Measurements from ENCODE around the gene GALNT9.

The GALNT9 gene

GRCh38 chr12:132160016-132160415 lies 169.4 kb downstream of the GALNT9 start:
- H3K27ac ChIP-seq: peak overlapping the region; percentile 30; the same call in 1 of the 2 replicates
- TF ChIP-seq Cebpa-rat (IDR thresholded peaks at IDR 0.05): no peak

GRCh38 chr12:132159555-132160003 lies 169.8 kb downstream of the GALNT9 start:
- H3K4me1 ChIP-seq: peaks cover 45% of the 10 kb centered on the region
- H3K9me3 ChIP-seq: peaks cover 21% of the 10 kb centered on the region
- peak overlapping the region; percentile 36 for H3K4me2 ChIP-seq
- peak overlapping the region; percentile 30; the same call in 1 of the 2 replicates for H3K27ac ChIP-seq
- H3K4me3 ChIP-seq: no peak overlapping the region
- H3K27me3 ChIP-seq: peaks cover 29% of the 10 kb centered on the region
- peaks cover 31% of the 10 kb centered on the region for H3K36me3 ChIP-seq
- peaks cover 42% of the 10 kb centered on the region for H4K20me1 ChIP-seq
- no peak overlapping the region for H3K9ac ChIP-seq
- no peak for TF ChIP-seq Cebpa-rat (IDR thresholded peaks at IDR 0.05)

More at GRCh38 chr12:132160016-132160415, 169.4 kb downstream of the GALNT9 start:
- Histone ChIP-seq H3K36me3 (peaks cover 31% of the 10 kb centered on the region), H4K20me1 (peaks cover 38% of the 10 kb centered on the region), H3K27me3 (peaks cover 29% of the 10 kb centered on the region), H3K9ac (no peak overlapping the region), H3K4me1 (peaks cover 43% of the 10 kb centered on the region), H3K4me2 (peak overlapping the region; percentile 36), H3K4me3 (no peak overlapping the region), H3K9me3 (peaks cover 21% of the 10 kb centered on the region)

GRCh38 chr12:132158677-132159554 lies 170.5 kb downstream of the GALNT9 start:
- H3K4me1 ChIP-seq: peaks cover 49% of the 10 kb centered on the region
- H3K9ac ChIP-seq: no peak overlapping the region
- no peak overlapping the region for H3K4me3 ChIP-seq
- H3K9me3 ChIP-seq: peaks cover 21% of the 10 kb centered on the region
- peaks cover 27% of the 10 kb centered on the region for H3K27me3 ChIP-seq
- H4K20me1 ChIP-seq: peaks cover 49% of the 10 kb centered on the region
- H3K27ac ChIP-seq: no peak overlapping the region
- TF ChIP-seq Cebpa-rat (IDR thresholded peaks at IDR 0.05): no peak
- no peak overlapping the region for H3K4me2 ChIP-seq
- H3K36me3 ChIP-seq: peaks cover 31% of the 10 kb centered on the region

- Histone ChIP-seq H3K9ac (no peak overlapping the region), H3K27ac (no peak overlapping the region), H4K20me1 (peaks cover 47% of the 10 kb centered on the region), H3K9me3 (peaks cover 21% of the 10 kb centered on the region), H3K4me1 (peaks cover 49% of the 10 kb centered on the region), H3K4me3 (no peak overlapping the region), H3K36me3 (peaks cover 35% of the 10 kb centered on the region), H3K27me3 (peaks cover 16% of the 10 kb centered on the region), H3K4me2 (no peak overlapping the region)
- no peak for TF ChIP-seq Cebpa-rat (IDR thresholded peaks at IDR 0.05)
Observed at GRCh38 chr12:132157733-132158409, 171.5 kb downstream of the GALNT9 start.

- Histone ChIP-seq H3K36me3 (peaks cover 43% of the 10 kb centered on the region), H4K20me1 (peaks cover 44% of the 10 kb centered on the region), H3K9ac (no peak overlapping the region), H3K4me1 (peaks cover 38% of the 10 kb centered on the region), H3K4me3 (no peak overlapping the region), H3K4me2 (no peak overlapping the region), H3K9me3 (peaks cover 21% of the 10 kb centered on the region), H3K27ac (no peak overlapping the region), H3K27me3 (peaks cover 5% of the 10 kb centered on the region; the same call in 1 of the 2 replicates)
- no peak for TF ChIP-seq Cebpa-rat (IDR thresholded peaks at IDR 0.05)
Observed at GRCh38 chr12:132156573-132157325, 172.6 kb downstream of the GALNT9 start.

GRCh38 chr12:132155771-132156572 lies 173.4 kb downstream of the GALNT9 start:
- H4K20me1 ChIP-seq: peaks cover 50% of the 10 kb centered on the region
- TF ChIP-seq Cebpa-rat (IDR thresholded peaks at IDR 0.05): no peak
- H3K27ac ChIP-seq: no peak overlapping the region
- no peak overlapping the region for H3K4me3 ChIP-seq
- H3K9me3 ChIP-seq: peaks cover 21% of the 10 kb centered on the region
- no peak overlapping the region for H3K4me2 ChIP-seq
- peaks cover 37% of the 10 kb centered on the region for H3K4me1 ChIP-seq
- H3K9ac ChIP-seq: no peak overlapping the region
- H3K27me3 ChIP-seq: no peaks in the 10 kb centered on the region
- H3K36me3 ChIP-seq: peaks cover 51% of the 10 kb centered on the region

GRCh38 chr12:132154941-132155770 lies 174.2 kb downstream of the GALNT9 start:
- H4K20me1 ChIP-seq: peaks cover 45% of the 10 kb centered on the region

GRCh38 chr12:132154341-132154761 lies 175.0 kb downstream of the GALNT9 start:
- H3K4me2 ChIP-seq: peak overlapping the region; percentile 52
- peaks cover 26% of the 10 kb centered on the region for H3K4me1 ChIP-seq
- H3K9ac ChIP-seq: no peak overlapping the region
- H3K27ac ChIP-seq: no peak overlapping the region; the same call in 1 of the 2 replicates
- peaks cover 21% of the 10 kb centered on the region for H3K9me3 ChIP-seq
- peaks cover 53% of the 10 kb centered on the region for H3K36me3 ChIP-seq
- peaks cover 39% of the 10 kb centered on the region for H4K20me1 ChIP-seq
- TF ChIP-seq Cebpa-rat (IDR thresholded peaks at IDR 0.05): no peak
- H3K27me3 ChIP-seq: no peaks in the 10 kb centered on the region
- H3K4me3 ChIP-seq: no peak overlapping the region

More at GRCh38 chr12:132154941-132155770, 174.2 kb downstream of the GALNT9 start:
- Histone ChIP-seq H3K4me1 (peaks cover 33% of the 10 kb centered on the region), H3K9ac (no peak overlapping the region), H3K36me3 (peaks cover 53% of the 10 kb centered on the region), H3K27me3 (no peaks in the 10 kb centered on the region), H3K4me2 (0 out of 2 replicates have a peak overlapping the region, but pooled peaks have one; percentile 52), H3K4me3 (no peak overlapping the region), H3K9me3 (peaks cover 21% of the 10 kb centered on the region), H3K27ac (no peak overlapping the region)
- TF ChIP-seq Cebpa-rat (IDR thresholded peaks at IDR 0.05): no peak
